ENCODE results near the gene ADAMTSL3.

The ADAMTSL3 gene

DNA sequence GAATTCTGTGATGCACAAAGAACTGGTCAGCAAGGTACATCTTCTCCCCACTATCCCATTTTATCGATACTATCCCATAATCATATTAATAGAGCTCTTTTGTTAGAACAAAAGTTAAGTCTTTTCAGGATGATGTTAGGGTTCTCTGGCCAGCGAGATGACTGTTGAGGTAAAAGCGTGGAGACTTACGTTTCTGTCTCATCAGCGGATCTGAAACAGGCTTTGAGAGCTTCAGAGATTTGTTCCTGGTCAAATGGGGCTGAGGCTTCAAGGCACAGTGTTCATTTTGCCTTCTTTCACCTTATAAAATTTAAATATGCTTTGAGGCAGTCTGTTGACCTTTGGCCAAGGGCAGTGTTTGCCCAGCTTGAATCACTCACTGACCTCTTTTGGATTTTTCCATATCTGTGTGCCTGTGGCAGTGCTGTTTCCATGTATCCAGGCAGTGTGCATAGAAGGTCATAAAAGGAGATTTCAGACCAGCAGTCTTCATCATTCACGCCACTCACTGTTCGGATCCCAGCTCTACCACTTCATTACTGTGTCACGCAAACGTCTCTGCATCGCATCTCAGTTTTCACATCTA, 3.1 kb downstream of the ADAMTSL3 start:
- Histone ChIP-seq H3K4me2 (ENCODE audit: low read length) (no peak overlapping the region), H3K9ac (ENCODE audit: low read length) (no peak overlapping the region), H3K36me3 (ENCODE audit: control insufficient read depth, insufficient read depth, low read length) (no peaks in the 10 kb centered on the region), H2BK120ac (ENCODE audit: low read depth, low read length) (no peak overlapping the region), H3K56ac (ENCODE audit: low read length) (no peak overlapping the region), H3K23ac (ENCODE audit: low read length) (no peak overlapping the region), H3K18ac (ENCODE audit: low read length) (no peak overlapping the region), H2BK15ac (replicated peaks; ENCODE audit: low read depth) (no peak overlapping the region), H2AK5ac (ENCODE audit: low read length) (no peak overlapping the region), H3K79me1 (ENCODE audit: low read length) (no peaks in the 10 kb centered on the region), H2BK5ac (ENCODE audit: low read length) (no peak overlapping the region), H3K4ac (ENCODE audit: low read depth, low read length) (no peak overlapping the region), H3K27me3 (ENCODE audit: insufficient read depth, low read length, poor library complexity) (peaks cover 4% of the 10 kb centered on the region), H3K4me3 (ENCODE audit: low read length) (no peak overlapping the region), H3K79me2 (ENCODE audit: control insufficient read depth, insufficient read depth, low read length) (no peaks in the 10 kb centered on the region), H4K5ac (ENCODE audit: low read length) (no peak overlapping the region), H3K27ac (ENCODE audit: low read depth, low read length) (no peak overlapping the region), H4K8ac (ENCODE audit: low read depth, low read length) (no peak overlapping the region), H3K4me1 (ENCODE audit: control insufficient read depth, low read depth, low read length) (no peaks in the 10 kb centered on the region)
- DNase-seq, result no peak
- no CpG with 5 or more reads among the region's 10 CpGs for WGBS (ENCODE audit: extremely low coverage, insufficient coverage, low lambda C conversion rate)

DNA sequence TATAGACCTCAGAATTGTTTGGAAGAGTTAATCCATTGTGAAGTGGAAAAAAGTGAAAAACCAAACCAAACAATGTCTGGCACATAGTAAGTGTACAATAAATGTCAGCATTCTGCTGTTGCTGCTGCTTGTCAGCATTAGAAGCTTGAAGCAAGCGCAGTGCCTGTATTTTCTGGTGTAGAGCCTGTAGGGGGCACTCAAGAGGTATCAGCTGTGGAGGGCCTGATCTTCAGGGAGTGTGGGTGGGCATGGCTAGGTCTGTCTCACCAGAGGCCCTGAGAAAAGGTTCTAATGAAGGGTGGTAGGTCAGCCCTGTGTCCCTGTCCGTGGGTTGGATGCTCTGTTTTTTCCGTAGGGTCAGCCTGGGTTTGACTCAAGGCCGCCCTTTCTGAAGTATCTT, 3.6 kb downstream of the ADAMTSL3 start:
- peak; percentile 71 for DNase-seq
- H2BK5ac ChIP-seq (ENCODE audit: low read length), result no peak overlapping the region
- H3K23ac ChIP-seq (ENCODE audit: low read length), result no peak overlapping the region
- H3K4me3 ChIP-seq (ENCODE audit: low read length), result no peak overlapping the region
- H3K4me2 ChIP-seq (ENCODE audit: low read length), result no peak overlapping the region
- H2AK5ac ChIP-seq (ENCODE audit: low read length), result no peak overlapping the region
- H3K79me1 ChIP-seq (ENCODE audit: low read length), result no peaks in the 10 kb centered on the region
- no peaks in the 10 kb centered on the region for H3K79me2 ChIP-seq (ENCODE audit: control insufficient read depth, insufficient read depth, low read length)
- no peak overlapping the region for H2BK120ac ChIP-seq (ENCODE audit: low read depth, low read length)
- H4K8ac ChIP-seq (ENCODE audit: low read depth, low read length), result no peak overlapping the region
- H3K18ac ChIP-seq (ENCODE audit: low read length), result no peak overlapping the region
- no peak overlapping the region for H3K9ac ChIP-seq (ENCODE audit: low read length)
- no peak overlapping the region for H3K56ac ChIP-seq (ENCODE audit: low read length)
- H3K27me3 ChIP-seq (ENCODE audit: insufficient read depth, low read length, poor library complexity), result peaks cover 3% of the 10 kb centered on the region
- no peak overlapping the region for H3K27ac ChIP-seq (ENCODE audit: low read depth, low read length)
- H4K5ac ChIP-seq (ENCODE audit: low read length), result no peak overlapping the region
- H3K36me3 ChIP-seq (ENCODE audit: control insufficient read depth, insufficient read depth, low read length), result no peaks in the 10 kb centered on the region
- no peak overlapping the region for H3K4ac ChIP-seq (ENCODE audit: low read depth, low read length)
- no peak overlapping the region for H2BK15ac ChIP-seq (replicated peaks; ENCODE audit: low read depth)
- no peaks in the 10 kb centered on the region for H3K4me1 ChIP-seq (ENCODE audit: control insufficient read depth, low read depth, low read length)
- no CpG with 5 or more reads among the region's 4 CpGs for WGBS (ENCODE audit: extremely low coverage, insufficient coverage, low lambda C conversion rate)

GRCh38 chr15:83658430-83659416, 4.8 kb downstream of the ADAMTSL3 start:
- Histone ChIP-seq H3K27ac (ENCODE audit: low read depth, low read length) (no peak overlapping the region), H3K56ac (ENCODE audit: low read length) (no peak overlapping the region), H4K5ac (ENCODE audit: low read length) (no peak overlapping the region), H2AK5ac (ENCODE audit: low read length) (no peak overlapping the region), H2BK15ac (replicated peaks; ENCODE audit: low read depth) (no peak overlapping the region), H3K79me1 (ENCODE audit: low read length) (no peaks in the 10 kb centered on the region), H3K36me3 (ENCODE audit: control insufficient read depth, insufficient read depth, low read length) (no peaks in the 10 kb centered on the region), H3K4me1 (ENCODE audit: control insufficient read depth, low read depth, low read length) (no peaks in the 10 kb centered on the region), H2BK5ac (ENCODE audit: low read length) (no peak overlapping the region), H3K79me2 (ENCODE audit: control insufficient read depth, insufficient read depth, low read length) (no peaks in the 10 kb centered on the region), H3K9ac (ENCODE audit: low read length) (no peak overlapping the region), H3K4me2 (ENCODE audit: low read length) (no peak overlapping the region), H3K23ac (ENCODE audit: low read length) (no peak overlapping the region), H4K8ac (ENCODE audit: low read depth, low read length) (no peak overlapping the region), H3K4ac (ENCODE audit: low read depth, low read length) (no peak overlapping the region), H3K27me3 (ENCODE audit: insufficient read depth, low read length, poor library complexity) (peaks cover 3% of the 10 kb centered on the region), H2BK120ac (ENCODE audit: low read depth, low read length) (no peak overlapping the region), H3K4me3 (ENCODE audit: low read length) (no peak overlapping the region), H3K18ac (ENCODE audit: low read length) (no peak overlapping the region)
- no CpG with 5 or more reads among the region's 10 CpGs for WGBS (ENCODE audit: extremely low coverage, insufficient coverage, low lambda C conversion rate)
- DNase-seq, result no peak

DNA sequence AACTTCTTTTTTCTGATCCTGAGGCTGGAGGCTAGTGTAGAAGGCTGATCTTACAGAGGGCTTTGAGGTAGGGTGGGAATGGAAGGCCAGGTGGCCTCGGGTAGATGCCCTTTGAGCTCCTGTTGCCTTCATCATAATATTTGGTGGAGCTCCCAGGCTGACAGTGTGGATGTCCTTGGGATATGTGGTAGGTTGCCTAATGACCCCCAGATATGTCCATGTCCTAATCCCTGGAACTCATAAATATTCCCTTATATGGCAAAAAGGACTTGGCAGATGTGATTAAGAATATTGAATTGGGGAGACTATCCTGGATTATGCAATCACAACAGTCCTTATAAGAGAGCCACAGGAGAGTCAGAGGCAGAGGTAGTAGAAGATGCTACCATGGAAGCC, 5.5 kb downstream of the ADAMTSL3 start:
- WGBS (ENCODE audit: extremely low coverage, insufficient coverage, low lambda C conversion rate), result no CpG with 5 or more reads among the region's 1 CpG
- H3K27me3 ChIP-seq (ENCODE audit: insufficient read depth, low read length, poor library complexity), result peaks cover 3% of the 10 kb centered on the region
- H3K79me1 ChIP-seq (ENCODE audit: low read length), result no peaks in the 10 kb centered on the region
- H4K8ac ChIP-seq (ENCODE audit: low read depth, low read length), result no peak overlapping the region
- no peak overlapping the region for H4K5ac ChIP-seq (ENCODE audit: low read length)
- no peaks in the 10 kb centered on the region for H3K36me3 ChIP-seq (ENCODE audit: control insufficient read depth, insufficient read depth, low read length)
- H2AK5ac ChIP-seq (ENCODE audit: low read length), result no peak overlapping the region
- H3K4me2 ChIP-seq (ENCODE audit: low read length), result no peak overlapping the region
- no peaks in the 10 kb centered on the region for H3K4me1 ChIP-seq (ENCODE audit: control insufficient read depth, low read depth, low read length)
- H2BK5ac ChIP-seq (ENCODE audit: low read length), result no peak overlapping the region
- DNase-seq, result no peak
- no peak overlapping the region for H3K9ac ChIP-seq (ENCODE audit: low read length)
- no peaks in the 10 kb centered on the region for H3K79me2 ChIP-seq (ENCODE audit: control insufficient read depth, insufficient read depth, low read length)
- H2BK15ac ChIP-seq (replicated peaks; ENCODE audit: low read depth), result no peak overlapping the region
- H3K4me3 ChIP-seq (ENCODE audit: low read length), result no peak overlapping the region
- H3K4ac ChIP-seq (ENCODE audit: low read depth, low read length), result no peak overlapping the region
- no peak overlapping the region for H2BK120ac ChIP-seq (ENCODE audit: low read depth, low read length)
- H3K27ac ChIP-seq (ENCODE audit: low read depth, low read length), result no peak overlapping the region
- no peak overlapping the region for H3K56ac ChIP-seq (ENCODE audit: low read length)
- no peak overlapping the region for H3K23ac ChIP-seq (ENCODE audit: low read length)
- H3K18ac ChIP-seq (ENCODE audit: low read length), result no peak overlapping the region

- no peak for DNase-seq
- H3K18ac ChIP-seq (ENCODE audit: low read length), result no peak overlapping the region
- H2AK5ac ChIP-seq (ENCODE audit: low read length), result no peak overlapping the region
- no peak overlapping the region for H4K8ac ChIP-seq (ENCODE audit: low read depth, low read length)
- H3K9ac ChIP-seq (ENCODE audit: low read length), result no peak overlapping the region
- no peaks in the 10 kb centered on the region for H3K36me3 ChIP-seq (ENCODE audit: control insufficient read depth, insufficient read depth, low read length)
- H3K27ac ChIP-seq (ENCODE audit: low read depth, low read length), result no peak overlapping the region
- no peaks in the 10 kb centered on the region for H3K27me3 ChIP-seq (ENCODE audit: insufficient read depth, low read length, poor library complexity)
- H2BK120ac ChIP-seq (ENCODE audit: low read depth, low read length), result no peak overlapping the region
- no peak overlapping the region for H3K4ac ChIP-seq (ENCODE audit: low read depth, low read length)
- no peak overlapping the region for H3K4me2 ChIP-seq (ENCODE audit: low read length)
- H3K79me2 ChIP-seq (ENCODE audit: control insufficient read depth, insufficient read depth, low read length), result no peaks in the 10 kb centered on the region
- no peak overlapping the region for H3K4me3 ChIP-seq (ENCODE audit: low read length)
- no CpG with 5 or more reads among the region's 3 CpGs for WGBS (ENCODE audit: extremely low coverage, insufficient coverage, low lambda C conversion rate)
- H3K56ac ChIP-seq (ENCODE audit: low read length), result no peak overlapping the region
- H2BK15ac ChIP-seq (replicated peaks; ENCODE audit: low read depth), result no peak overlapping the region
- H3K23ac ChIP-seq (ENCODE audit: low read length), result no peak overlapping the region
- no peaks in the 10 kb centered on the region for H3K79me1 ChIP-seq (ENCODE audit: low read length)
- no peak overlapping the region for H2BK5ac ChIP-seq (ENCODE audit: low read length)
- no peak overlapping the region for H4K5ac ChIP-seq (ENCODE audit: low read length)
- no peaks in the 10 kb centered on the region for H3K4me1 ChIP-seq (ENCODE audit: control insufficient read depth, low read depth, low read length)
These were observed 11.6 kb downstream of the ADAMTSL3 start for GRCh38 chr15:83665480-83665879.
